C4-2B (cell line): ENCODE results near the gene CUEDC1.

Experiments
- H3K27ac ChIP-seq: fragments of 450-650 bp; 2 replicates; pipeline ENCODE4 v1.5.1; 2017
- ZFX ChIP-seq: fragments of 450-650 bp; IDR thresholded peaks from 2 replicates; pipeline ENCODE4 v1.6.1; 2017
- TF ChIP-seq, protein P1 (sequence below): fragments of 450-650 bp; conservative IDR thresholded peaks from 2 replicates; pipeline ENCODE4 v1.5.1; 2017; ENCODE audit warnings: mild to moderate bottlenecking

Gene CUEDC1

DNA sequence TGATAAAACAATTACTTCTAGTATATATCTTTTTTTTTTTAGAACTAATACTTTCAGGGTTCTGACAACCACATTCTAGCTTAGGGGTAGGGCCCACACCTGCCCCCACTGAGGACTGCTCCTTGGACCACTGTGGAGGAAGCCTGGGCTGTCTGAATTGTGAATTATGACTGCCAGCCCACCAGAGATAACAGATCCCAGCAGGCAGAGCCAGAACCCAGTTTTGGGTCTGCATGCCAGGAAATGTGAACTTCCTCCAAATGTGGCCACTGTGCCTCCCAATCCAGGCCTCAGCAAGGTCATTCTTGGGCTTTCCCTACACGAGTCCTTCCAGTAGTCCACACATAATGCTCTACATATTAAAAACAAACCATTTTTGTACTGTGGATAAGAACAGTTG lies 16.9 kb upstream of the CUEDC1 start:
- no peak overlapping the region for H3K27ac ChIP-seq
- TF ChIP-seq, protein P1, sequence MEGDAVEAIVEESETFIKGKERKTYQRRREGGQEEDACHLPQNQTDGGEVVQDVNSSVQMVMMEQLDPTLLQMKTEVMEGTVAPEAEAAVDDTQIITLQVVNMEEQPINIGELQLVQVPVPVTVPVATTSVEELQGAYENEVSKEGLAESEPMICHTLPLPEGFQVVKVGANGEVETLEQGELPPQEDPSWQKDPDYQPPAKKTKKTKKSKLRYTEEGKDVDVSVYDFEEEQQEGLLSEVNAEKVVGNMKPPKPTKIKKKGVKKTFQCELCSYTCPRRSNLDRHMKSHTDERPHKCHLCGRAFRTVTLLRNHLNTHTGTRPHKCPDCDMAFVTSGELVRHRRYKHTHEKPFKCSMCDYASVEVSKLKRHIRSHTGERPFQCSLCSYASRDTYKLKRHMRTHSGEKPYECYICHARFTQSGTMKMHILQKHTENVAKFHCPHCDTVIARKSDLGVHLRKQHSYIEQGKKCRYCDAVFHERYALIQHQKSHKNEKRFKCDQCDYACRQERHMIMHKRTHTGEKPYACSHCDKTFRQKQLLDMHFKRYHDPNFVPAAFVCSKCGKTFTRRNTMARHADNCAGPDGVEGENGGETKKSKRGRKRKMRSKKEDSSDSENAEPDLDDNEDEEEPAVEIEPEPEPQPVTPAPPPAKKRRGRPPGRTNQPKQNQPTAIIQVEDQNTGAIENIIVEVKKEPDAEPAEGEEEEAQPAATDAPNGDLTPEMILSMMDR: no peak
- no peak for TF ChIP-seq ZFX

DNA sequence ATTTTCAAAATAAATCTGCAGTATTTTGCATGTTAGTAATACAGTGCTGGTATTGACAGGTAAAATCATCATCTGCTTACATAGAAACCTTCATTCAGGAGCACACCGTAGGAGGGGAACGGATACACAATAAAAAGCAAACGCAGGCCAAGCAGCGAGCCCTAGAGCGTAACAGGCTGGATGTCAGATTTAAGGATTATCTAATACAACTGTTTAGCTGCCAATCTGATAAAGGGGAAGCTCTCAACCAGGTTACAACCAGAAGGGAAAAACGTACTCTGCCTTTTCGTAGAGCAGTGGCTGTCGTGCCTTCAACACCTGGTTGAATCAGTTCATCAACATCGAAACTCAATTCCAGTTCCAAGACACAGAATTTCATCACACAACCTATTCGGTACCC lies 16.4 kb upstream of the CUEDC1 start:
- TF ChIP-seq, protein P1: no peak
- no peak for TF ChIP-seq ZFX

DNA sequence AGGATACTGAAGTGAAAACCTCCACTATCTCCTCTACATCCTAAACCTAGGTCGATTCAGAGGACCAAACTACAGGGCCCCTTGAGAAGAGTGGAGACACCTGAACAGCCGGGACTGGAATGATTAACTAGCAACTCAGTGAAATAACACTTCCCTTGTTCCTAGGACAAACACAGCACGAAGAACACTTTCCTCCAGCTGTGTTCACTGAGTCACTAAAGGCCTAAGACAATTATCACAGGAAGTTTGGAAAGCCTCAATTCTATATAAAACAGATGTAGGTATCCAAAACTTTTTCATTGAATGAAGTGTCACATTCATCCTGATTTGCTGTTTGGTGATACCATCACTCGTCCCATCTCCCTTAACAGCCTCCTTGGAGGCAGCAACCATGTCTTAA lies 15.5 kb upstream of the CUEDC1 start:
- no peak overlapping the region for H3K27ac ChIP-seq
- TF ChIP-seq, protein P1: no peak
- TF ChIP-seq ZFX: no peak

More for the DNA sequence above, 16.4 kb upstream of the CUEDC1 start:
- no peak overlapping the region for H3K27ac ChIP-seq

DNA sequence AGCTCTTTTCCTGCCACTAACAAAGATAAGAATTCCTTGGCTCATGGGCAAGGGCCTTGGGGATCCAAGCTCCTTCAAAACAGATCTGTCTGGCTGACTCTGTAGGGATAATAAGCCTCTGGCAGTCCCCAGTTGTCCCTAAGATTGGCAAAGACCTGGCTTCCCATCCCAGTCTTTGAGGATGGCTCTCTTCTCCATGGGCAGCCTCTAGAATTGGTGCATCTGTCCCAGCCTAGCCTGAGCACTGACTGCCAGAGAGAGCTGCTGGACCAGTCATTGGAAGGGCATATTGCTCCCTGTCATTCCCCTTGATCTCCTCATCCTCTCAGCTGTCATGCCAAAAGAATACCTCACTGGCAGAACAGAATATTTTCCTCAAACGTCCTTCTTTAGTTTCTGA lies 13.2 kb upstream of the CUEDC1 start:
- TF ChIP-seq, protein P1: no peak
- TF ChIP-seq ZFX: no peak
- H3K27ac ChIP-seq: no peak overlapping the region

DNA sequence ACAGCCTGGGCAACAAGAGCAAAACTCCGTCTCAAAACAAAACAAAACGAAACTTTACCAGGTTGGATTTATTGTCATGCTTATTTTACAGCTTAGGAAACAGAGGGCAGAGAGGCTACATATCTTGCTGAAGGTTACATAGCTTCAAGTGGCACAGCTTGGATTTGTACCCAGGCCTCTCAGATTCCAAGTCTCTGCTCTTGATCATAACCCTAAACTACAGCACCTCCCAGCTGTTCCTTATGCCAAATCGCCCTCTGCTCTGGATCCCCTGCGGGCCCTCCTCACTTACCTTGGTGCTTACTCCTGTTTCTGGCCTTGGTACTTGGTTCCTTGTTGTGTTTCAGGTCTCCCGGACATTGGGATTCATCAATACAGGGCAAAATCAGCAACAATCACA lies 11.7 kb upstream of the CUEDC1 start:
- TF ChIP-seq, protein P1: no peak
- no peak for TF ChIP-seq ZFX
- H3K27ac ChIP-seq: no peak overlapping the region

DNA sequence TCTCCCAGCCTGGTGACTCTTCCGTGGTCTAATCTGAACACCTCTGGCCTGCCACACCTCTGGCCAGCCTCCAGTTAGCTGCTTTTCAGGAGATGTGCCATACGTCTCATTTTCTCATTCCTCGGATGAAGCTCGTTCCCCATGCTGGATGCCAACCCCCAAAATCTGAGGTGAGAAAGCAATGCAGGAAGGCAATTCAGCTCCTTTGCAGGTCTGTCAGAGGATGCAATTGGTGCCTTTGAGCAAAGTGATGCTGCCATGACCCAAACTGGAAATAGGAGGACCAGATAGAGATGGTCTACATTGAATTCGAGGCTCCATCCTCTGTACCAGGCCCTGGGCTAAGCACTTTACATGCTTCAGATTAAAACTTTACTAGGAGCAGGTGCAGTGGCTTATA lies 11.0 kb upstream of the CUEDC1 start:
- TF ChIP-seq, protein P1: no peak
- no peak for TF ChIP-seq ZFX
- H3K27ac ChIP-seq: no peak overlapping the region

DNA sequence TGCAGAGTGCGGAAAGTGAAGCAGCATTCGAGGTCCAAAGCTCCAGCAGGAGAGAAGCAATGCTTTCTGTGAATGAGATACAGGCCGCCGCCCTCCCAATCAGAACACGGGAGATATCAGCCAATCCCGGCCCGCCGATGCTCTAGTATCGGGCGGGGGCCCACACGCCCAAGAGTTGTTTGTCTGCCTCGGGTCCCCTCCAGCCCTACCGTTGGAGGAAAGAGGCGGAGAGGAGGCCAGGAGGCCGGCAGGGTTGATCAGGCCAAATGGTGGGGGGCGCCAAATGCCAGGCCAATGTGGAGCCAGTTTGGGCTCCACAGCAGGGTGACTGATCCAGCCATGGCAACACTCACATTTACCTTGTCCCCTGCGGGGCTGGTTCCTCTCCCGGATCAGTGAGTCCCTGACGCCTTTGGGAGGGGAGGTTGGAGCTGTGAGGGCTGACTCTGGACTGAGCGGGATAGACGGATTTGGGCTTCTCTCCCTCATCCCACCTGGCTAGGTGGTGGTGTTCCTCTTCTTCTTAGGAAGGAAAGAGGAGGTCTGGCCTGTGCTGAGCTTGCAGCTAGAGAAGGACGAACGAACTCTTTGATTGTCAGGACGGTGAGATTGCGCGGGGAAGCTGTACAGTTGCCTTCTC lies 10.4 kb upstream of the CUEDC1 start:
- TF ChIP-seq ZFX: no peak
- TF ChIP-seq, protein P1: no peak
- no peak overlapping the region for H3K27ac ChIP-seq
